GM12865 (cell line): ENCODE data around the gene DUSP3.
A peak's percentile ranks its signal among the peaks of the same experiment; 100 is the strongest.

Source experiments
- DNase-seq: peaks from one replicate; pipeline ENCODE4 v3.0.0; 2010; ENCODE audit warnings: low read depth
- H3K4me3 ChIP-seq: 2 replicates; pipeline ENCODE4 v1.5.1; 2011; ENCODE audit warnings: mild to moderate bottlenecking, low read depth, low read length, control low read depth
- TF ChIP-seq, protein P1 (sequence below): IDR thresholded peaks from 2 replicates; pipeline ENCODE4 v1.5.1; 2011; ENCODE audit warnings: low read length, control low read depth, low read depth, inconsistent platforms; ENCODE audit not compliant: insufficient read depth; ENCODE audit errors: missing control alignments

DUSP3 gene

DNA sequence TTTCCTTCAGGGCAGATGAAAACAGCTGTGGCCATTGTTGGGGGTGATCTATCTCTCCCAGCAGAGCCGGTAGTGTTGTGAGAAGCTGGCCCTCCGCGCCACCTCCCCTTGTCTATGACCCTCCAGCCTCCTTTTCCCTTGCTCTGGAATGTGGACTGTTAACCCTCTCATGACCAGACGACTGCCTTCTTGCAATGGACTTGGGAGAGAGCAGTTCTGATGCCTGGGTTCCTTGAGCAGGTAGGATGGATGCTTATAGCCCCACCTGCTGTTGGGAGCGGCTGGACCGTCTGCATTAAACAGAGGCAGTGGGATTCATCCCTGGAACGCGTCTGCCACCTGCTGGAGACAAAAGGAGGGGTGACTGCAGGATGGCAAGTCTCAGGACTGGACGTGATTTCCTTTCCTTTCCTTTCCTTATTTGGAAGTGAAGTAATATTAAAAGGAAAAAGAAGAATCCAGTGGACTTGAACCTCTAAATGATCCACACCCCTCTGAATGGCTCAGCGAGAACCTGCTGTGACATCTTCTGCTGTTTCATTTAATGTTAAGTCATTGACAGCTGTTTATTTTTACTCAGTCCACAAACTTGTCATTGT is 18.4 kb downstream of the DUSP3 start:
- H3K4me3 ChIP-seq: no peak overlapping the region
- TF ChIP-seq, protein P1, sequence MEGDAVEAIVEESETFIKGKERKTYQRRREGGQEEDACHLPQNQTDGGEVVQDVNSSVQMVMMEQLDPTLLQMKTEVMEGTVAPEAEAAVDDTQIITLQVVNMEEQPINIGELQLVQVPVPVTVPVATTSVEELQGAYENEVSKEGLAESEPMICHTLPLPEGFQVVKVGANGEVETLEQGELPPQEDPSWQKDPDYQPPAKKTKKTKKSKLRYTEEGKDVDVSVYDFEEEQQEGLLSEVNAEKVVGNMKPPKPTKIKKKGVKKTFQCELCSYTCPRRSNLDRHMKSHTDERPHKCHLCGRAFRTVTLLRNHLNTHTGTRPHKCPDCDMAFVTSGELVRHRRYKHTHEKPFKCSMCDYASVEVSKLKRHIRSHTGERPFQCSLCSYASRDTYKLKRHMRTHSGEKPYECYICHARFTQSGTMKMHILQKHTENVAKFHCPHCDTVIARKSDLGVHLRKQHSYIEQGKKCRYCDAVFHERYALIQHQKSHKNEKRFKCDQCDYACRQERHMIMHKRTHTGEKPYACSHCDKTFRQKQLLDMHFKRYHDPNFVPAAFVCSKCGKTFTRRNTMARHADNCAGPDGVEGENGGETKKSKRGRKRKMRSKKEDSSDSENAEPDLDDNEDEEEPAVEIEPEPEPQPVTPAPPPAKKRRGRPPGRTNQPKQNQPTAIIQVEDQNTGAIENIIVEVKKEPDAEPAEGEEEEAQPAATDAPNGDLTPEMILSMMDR: peak; percentile 98
- peak; percentile 92 for DNase-seq

DNA sequence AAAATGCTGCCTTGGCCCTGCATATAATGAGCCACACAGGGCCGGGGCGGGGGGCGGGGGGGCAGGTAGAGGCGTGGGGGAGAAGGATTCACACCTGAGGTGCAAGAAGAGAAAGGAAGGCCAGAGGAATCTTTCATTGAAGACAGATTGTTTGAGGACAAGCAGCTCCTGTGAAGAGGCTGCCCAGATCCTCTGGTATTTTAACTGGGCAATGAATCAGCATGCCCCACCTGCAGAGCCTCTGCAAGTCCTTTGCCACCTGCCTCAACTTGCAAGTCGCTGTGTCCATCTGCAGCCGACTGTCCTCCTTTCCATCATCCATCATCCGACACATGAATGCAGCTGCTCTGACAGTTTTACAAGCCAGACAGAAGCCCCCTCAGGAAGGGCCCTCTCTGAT is 18.9 kb downstream of the DUSP3 start:
- H3K4me3 ChIP-seq: no peak overlapping the region
- TF ChIP-seq, protein P1: no peak
- no peak for DNase-seq

DNA sequence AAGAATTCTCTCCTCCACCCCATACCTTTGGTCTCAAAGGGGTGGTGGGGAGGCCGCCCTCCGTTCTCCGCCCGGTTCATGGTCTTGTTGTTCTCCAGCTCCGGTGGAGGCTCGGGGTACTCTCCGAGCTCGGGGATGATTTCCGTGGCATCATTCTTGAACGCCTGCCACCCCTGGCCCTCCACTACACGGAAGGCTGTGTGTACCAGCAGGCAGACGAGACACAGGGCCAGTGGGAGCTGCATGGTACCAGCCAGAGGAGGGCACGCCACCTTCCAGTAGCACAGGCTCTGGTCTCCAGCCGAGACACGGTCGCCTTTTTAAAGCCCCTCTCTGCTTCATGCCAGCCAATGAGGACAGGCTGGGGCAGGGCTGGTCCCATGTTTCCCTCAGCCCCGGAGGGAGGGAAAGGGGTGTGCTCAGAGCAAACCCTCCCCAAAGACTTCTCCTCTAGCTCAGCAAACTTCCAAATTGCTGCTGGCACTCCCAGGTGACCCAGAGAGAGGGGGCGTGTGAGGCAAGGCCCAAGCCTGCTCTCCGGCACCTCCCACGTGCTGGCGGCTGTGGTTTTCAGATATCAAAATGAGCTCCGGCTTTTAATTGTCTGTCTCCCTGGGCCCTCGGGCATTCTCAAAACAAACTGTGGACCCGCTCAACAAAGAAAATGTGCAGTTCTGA is 20.1 kb downstream of the DUSP3 start, which contains the start of gene SOST:
Gene SOST, minus strand, starts transcription at position 295 of the 678 bp plus-strand sequence. Its CDS starts 50 bp downstream, at position 245.
- DNase-seq: no peak
- H3K4me3 ChIP-seq: no peak within 1 kb of the TSS
- TF ChIP-seq, protein P1: no peak

DNA sequence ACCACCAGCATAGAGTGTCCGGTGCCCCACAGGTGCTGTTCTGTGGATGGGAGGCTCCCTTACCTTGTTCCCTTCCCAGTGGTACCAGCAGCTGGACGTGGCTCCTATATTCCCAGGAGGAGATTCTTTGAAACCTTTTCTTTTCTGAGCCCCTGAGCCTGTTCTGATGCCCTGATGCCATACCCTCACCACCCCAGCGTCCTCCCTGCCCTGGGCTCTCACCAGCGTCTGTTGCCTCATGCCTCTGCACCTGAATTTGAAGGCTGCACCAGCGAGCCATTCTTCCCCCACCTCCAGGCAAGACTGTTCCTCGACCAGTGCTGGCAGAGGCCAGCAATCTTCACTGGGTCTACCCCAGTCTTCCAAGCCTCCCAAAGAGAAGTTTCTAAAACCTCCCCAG is 20.7 kb downstream of the DUSP3 start:
- DNase-seq: no peak
- TF ChIP-seq, protein P1: no peak

DNA sequence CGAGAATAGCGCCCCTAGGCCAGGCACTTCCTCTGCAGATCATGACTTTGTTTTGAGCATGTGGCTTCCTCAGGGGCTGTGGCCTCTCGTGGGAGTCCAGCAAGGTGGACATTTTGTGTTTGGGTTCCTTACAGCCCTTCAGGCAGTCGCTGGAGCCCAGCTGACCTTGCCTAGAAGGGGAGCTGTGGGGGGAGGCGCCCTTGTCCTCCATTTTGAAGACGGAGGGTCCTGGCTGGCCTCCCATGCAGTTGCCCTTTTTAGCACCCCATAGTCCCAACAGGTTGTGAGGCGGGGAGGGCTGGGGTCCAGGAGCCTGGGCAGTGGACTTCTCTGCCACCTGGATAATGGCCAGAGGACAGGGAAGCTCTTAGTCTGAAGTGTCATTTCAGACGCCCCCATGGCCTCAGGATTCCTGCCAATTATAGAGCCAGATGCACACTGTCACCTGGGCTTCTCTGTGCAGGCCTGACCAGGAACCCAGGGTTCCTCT is 21.6 kb downstream of the DUSP3 start:
- TF ChIP-seq, protein P1: no peak
- DNase-seq: no peak
- H3K4me3 ChIP-seq: no peak overlapping the region

More for the DNA sequence above, 20.7 kb downstream of the DUSP3 start:
- no peak overlapping the region for H3K4me3 ChIP-seq

DNA sequence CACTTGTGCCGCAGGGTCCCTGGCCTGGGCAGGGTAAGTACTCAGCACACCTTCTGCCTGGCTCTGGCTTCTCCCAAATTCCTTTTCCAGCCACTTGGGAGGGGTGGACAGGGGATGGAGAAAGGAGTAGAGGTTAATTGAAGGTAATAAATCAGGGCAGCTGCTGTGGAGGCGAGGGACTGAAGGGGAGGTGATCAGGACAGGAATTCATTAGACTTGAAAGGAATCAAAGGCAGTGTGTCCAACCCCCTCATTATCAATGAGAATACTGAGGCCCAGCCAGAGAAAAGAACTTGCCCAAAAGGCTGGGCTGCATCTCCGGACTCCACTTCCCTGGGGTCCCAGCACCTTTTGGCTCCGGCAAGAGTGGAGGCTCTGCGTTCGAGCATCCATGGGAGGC is 22.6 kb downstream of the DUSP3 start:
- H3K4me3 ChIP-seq: no peak overlapping the region
- DNase-seq: no peak
- TF ChIP-seq, protein P1: no peak
